ENCODE data around the gene KRIT1. TPM values are rescaled to one million over a fixed set of nuclear protein-coding genes. Genes with fewer than 3 reads are reported as not detected.
A peak's percentile ranks its signal among the peaks of the same experiment; 100 is the strongest.

The KRIT1 gene
- total and polyA plus RNA-seq, 2 donors (not counting 1 experiment from before 2014, with no cell fraction given) = 52.3 to 53.0 TPM

- peak in 1 of 2 donors; percentile 11 for DNase-seq (ENCODE audit: low read depth in 2 of 2)
- Histone ChIP-seq H3K9me3 (ENCODE audit: control insufficient read depth, insufficient read depth, low read depth, low read length) (no peaks in the 10 kb centered on the region), H3K4me3 (replicated peaks in 1 of 4; ENCODE audit: control extremely low read depth in 1 of 4, insufficient read depth in 1 of 4, low read depth in 3 of 4, low read length in 4 of 4) (no peak overlapping the region), H3K4me1 (ENCODE audit: control insufficient read depth, extremely low read depth, insufficient read depth, low read length) (peaks cover 2% of the 10 kb centered on the region), H3K27me3 (ENCODE audit: control insufficient read depth, insufficient read depth, low read length) (no peaks in the 10 kb centered on the region), H3K27ac (ENCODE audit: insufficient read depth, low read length) (no peak overlapping the region), H3K9ac (ENCODE audit: insufficient read depth, low read length) (no peak overlapping the region), H4K20me1 (ENCODE audit: control insufficient read depth, extremely low read depth, insufficient read depth, low read length) (no peaks in the 10 kb centered on the region), H3K36me3 (ENCODE audit: control insufficient read depth, insufficient read depth, low read length) (no peaks in the 10 kb centered on the region), H2AFZ (ENCODE audit: low read length) (no peak overlapping the region), H3K79me2 (ENCODE audit: control insufficient read depth, insufficient read depth, low read length) (no peaks in the 10 kb centered on the region), H3K4me2 (ENCODE audit: extremely low read depth, insufficient read depth, low read length) (no peak overlapping the region)
- TF ChIP-seq EZH2 (IDR thresholded peaks at IDR 0.05; ENCODE audit: low read length, missing control alignments) (no peak), CTCF (conservative IDR thresholded peaks at IDR 0.05 in 1 of 2, IDR thresholded peaks at IDR 0.05 in 1 of 2; ENCODE audit: low read depth in 1 of 2, low read length in 2 of 2) (no peak)
These were observed 90.5 kb downstream of the KRIT1 start for GRCh38 chr7:92155108-92155739.

GRCh38 chr7:92150450-92151017 lies 95.2 kb downstream of the KRIT1 start:
- Histone ChIP-seq H3K9me3 (ENCODE audit: control insufficient read depth, insufficient read depth, low read depth, low read length) (no peaks in the 10 kb centered on the region), H2AFZ (ENCODE audit: low read length) (no peak overlapping the region), H3K27ac (ENCODE audit: insufficient read depth, low read length) (no peak overlapping the region), H3K9ac (ENCODE audit: insufficient read depth, low read length) (no peak overlapping the region), H3K36me3 (ENCODE audit: control insufficient read depth, insufficient read depth, low read length) (no peaks in the 10 kb centered on the region), H4K20me1 (ENCODE audit: control insufficient read depth, extremely low read depth, insufficient read depth, low read length) (no peaks in the 10 kb centered on the region), H3K4me1 (ENCODE audit: control insufficient read depth, extremely low read depth, insufficient read depth, low read length) (no peaks in the 10 kb centered on the region), H3K27me3 (ENCODE audit: control insufficient read depth, insufficient read depth, low read length) (no peaks in the 10 kb centered on the region), H3K79me2 (ENCODE audit: control insufficient read depth, insufficient read depth, low read length) (no peaks in the 10 kb centered on the region), H3K4me2 (ENCODE audit: extremely low read depth, insufficient read depth, low read length) (no peak overlapping the region), H3K4me3 (replicated peaks in 1 of 4; ENCODE audit: control extremely low read depth in 1 of 4, insufficient read depth in 1 of 4, low read depth in 3 of 4, low read length in 4 of 4) (no peak overlapping the region)
- no peak for DNase-seq (ENCODE audit: low read depth in 2 of 2)
- TF ChIP-seq CTCF (conservative IDR thresholded peaks at IDR 0.05 in 1 of 2, IDR thresholded peaks at IDR 0.05 in 1 of 2; ENCODE audit: low read depth in 1 of 2, low read length in 2 of 2) (no peak), EZH2 (IDR thresholded peaks at IDR 0.05; ENCODE audit: low read length, missing control alignments) (no peak)

GRCh38 chr7:92149736-92150239 lies 95.9 kb downstream of the KRIT1 start:
- no peaks in the 10 kb centered on the region for H3K27me3 ChIP-seq (ENCODE audit: control insufficient read depth, insufficient read depth, low read length)
- H3K27ac ChIP-seq (ENCODE audit: insufficient read depth, low read length) = no peak overlapping the region
- H2AFZ ChIP-seq (ENCODE audit: low read length) = no peak overlapping the region
- H3K79me2 ChIP-seq (ENCODE audit: control insufficient read depth, insufficient read depth, low read length) = no peaks in the 10 kb centered on the region
- no peaks in the 10 kb centered on the region for H3K36me3 ChIP-seq (ENCODE audit: control insufficient read depth, insufficient read depth, low read length)
- H3K9ac ChIP-seq (ENCODE audit: insufficient read depth, low read length) = no peak overlapping the region
- no peaks in the 10 kb centered on the region for H3K4me1 ChIP-seq (ENCODE audit: control insufficient read depth, extremely low read depth, insufficient read depth, low read length)
- H3K9me3 ChIP-seq (ENCODE audit: control insufficient read depth, insufficient read depth, low read depth, low read length) = no peaks in the 10 kb centered on the region
- no peak for TF ChIP-seq EZH2 (IDR thresholded peaks at IDR 0.05; ENCODE audit: low read length, missing control alignments)
- TF ChIP-seq CTCF (conservative IDR thresholded peaks at IDR 0.05 in 1 of 2, IDR thresholded peaks at IDR 0.05 in 1 of 2; ENCODE audit: low read depth in 1 of 2, low read length in 2 of 2) = no peak
- H4K20me1 ChIP-seq (ENCODE audit: control insufficient read depth, extremely low read depth, insufficient read depth, low read length) = no peaks in the 10 kb centered on the region
- no peak overlapping the region for H3K4me3 ChIP-seq (replicated peaks in 1 of 4; ENCODE audit: control extremely low read depth in 1 of 4, insufficient read depth in 1 of 4, low read depth in 3 of 4, low read length in 4 of 4)
- DNase-seq (ENCODE audit: low read depth in 2 of 2) = no peak
- H3K4me2 ChIP-seq (ENCODE audit: extremely low read depth, insufficient read depth, low read length) = no peak overlapping the region

Other genes starting within 250 kb of the KRIT1 start
- 343 and 784 TPM in 2 replicates for gene CYP51A1, start 111.4 kb downstream of the KRIT1 start, total RNA-seq
- 28.7 and 50.0 TPM in 2 replicates for gene CYP51A1, start 111.4 kb downstream of the KRIT1 start, polyA plus RNA-seq
- under 0.01 and 0.17 TPM in 2 replicates for gene LRRD1, start 66.8 kb downstream of the KRIT1 start, total RNA-seq
- 0.02 and 0.06 TPM in 2 replicates for gene LRRD1, start 66.8 kb downstream of the KRIT1 start, polyA plus RNA-seq
- 50.6 and 60.4 TPM in 2 replicates for gene ANKIB1, start 60 bp upstream of the KRIT1 start, total RNA-seq
- gene ANKIB1, start 60 bp upstream of the KRIT1 start, polyA plus RNA-seq = 38.1 and 53.4 TPM in 2 replicates
- gene GATAD1, start 201.6 kb upstream of the KRIT1 start, total RNA-seq = 25.9 and 32.4 TPM in 2 replicates
- 21.7 and 32.1 TPM in 2 replicates for gene GATAD1, start 201.6 kb upstream of the KRIT1 start, polyA plus RNA-seq
- not detected in 2 replicates for gene ERVW-1, start 232.0 kb upstream of the KRIT1 start, total RNA-seq
- gene ERVW-1, start 232.0 kb upstream of the KRIT1 start, polyA plus RNA-seq = not detected in 2 replicates